SK-N-SH (cell line): Measurements from ENCODE around the gene DCHS1. TPM values are rescaled to one million over a fixed set of nuclear protein-coding genes. Genes with fewer than 3 reads are reported as not detected.

Source experiments
- CTCF ChIA-PET: fragments of 300-600, 350-600 bp; formaldehyde crosslinking; extraction: SDS; loops from one replicate; lab custom pipeline; 2021; lab: Yijun Ruan, JAX
- POLR2A ChIA-PET: fragments of 350-600 bp; sonication (Branson Sonifier 250); formaldehyde crosslinking; extraction: SDS; loops from one replicate; lab custom pipeline; 2020; ENCODE audit warnings: antibody characterized with exemption, inconsistent platforms; lab: Yijun Ruan, JAX
- DNase-seq: peaks from one replicate; pipeline ENCODE4 v3.0.0; 2012
- H2AFZ ChIP-seq: fragments of 200-600 bp; sonication (generic); 2 replicates; pipeline ENCODE4 v1.8.1; 2016; ENCODE audit warnings: antibody characterized with exemption, mild to moderate bottlenecking, low read depth
- H3F3A ChIP-seq: fragments of 200-600 bp; sonication (generic); replicated peaks from 2 replicates; pipeline ENCODE3; 2016; ENCODE audit warnings: antibody characterized with exemption, mild to moderate bottlenecking; ENCODE audit not compliant: insufficient read depth
- H3K27ac ChIP-seq, 2 experiments: fragments of 200-500 bp in 1 of 2; fragments of 200-600 bp in 1 of 2; sonication (Bioruptor generic) in 1 of 2; sonication (generic), shearing (Covaris generic) in 1 of 2; 2 replicates each; pipeline versions ENCODE4 v1.5.1 to v1.6.1; 2014 to 2016; ENCODE audit warnings: low read depth in 2 of 2, inconsistent platforms in 1 of 2, low read length in 1 of 2, mild to moderate bottlenecking in 1 of 2, mixed read lengths in 1 of 2
- H3K27me3 ChIP-seq: fragments of 200-600 bp; sonication (generic), shearing (Covaris generic); 2 replicates; pipeline ENCODE4 v1.6.1; 2016; ENCODE audit warnings: mixed run types; ENCODE audit not compliant: insufficient read depth
- H3K36me3 ChIP-seq, 2 experiments: fragments of 200-500 bp in 1 of 2; fragments of 200-600 bp in 1 of 2; sonication (Bioruptor generic) in 1 of 2; sonication (generic) in 1 of 2; replicated peaks in 1 of 2; 2 replicates each; pipeline versions ENCODE3 to v1.5.1; 2014 to 2016; ENCODE audit warnings: low read length in 1 of 2, mild to moderate bottlenecking in 1 of 2; ENCODE audit not compliant: insufficient read depth in 2 of 2, control insufficient read depth in 1 of 2
- H3K4me1 ChIP-seq, 2 experiments: fragments of 200-500 bp in 1 of 2; fragments of 200-600 bp in 1 of 2; sonication (Bioruptor generic) in 1 of 2; sonication (generic), shearing (Covaris generic) in 1 of 2; 2 replicates each; pipeline versions ENCODE4 v1.5.1 to v1.6.1; 2014 to 2016; ENCODE audit warnings: low read depth in 1 of 2, low read length in 1 of 2, mixed run types in 1 of 2; ENCODE audit not compliant: insufficient read depth in 2 of 2, control insufficient read depth in 1 of 2
- H3K4me2 ChIP-seq: fragments of 200-600 bp; sonication (generic), shearing (Covaris generic); 2 replicates; pipeline ENCODE4 v1.6.1; 2017; ENCODE audit warnings: mixed run types
- H3K4me3 ChIP-seq, 2 experiments: fragments of 200-500 bp in 1 of 2; fragments of 200-600 bp in 1 of 2; sonication (Bioruptor generic) in 1 of 2; sonication (generic), shearing (Covaris generic) in 1 of 2; 2 replicates each; pipeline versions ENCODE4 v1.5.1 to v1.8.1; 2014 to 2016; ENCODE audit warnings: low read depth in 2 of 2, inconsistent platforms in 1 of 2, low read length in 1 of 2, mild to moderate bottlenecking in 1 of 2, mixed read lengths in 1 of 2, moderate library complexity in 1 of 2
- H3K79me2 ChIP-seq: fragments of 200-600 bp; sonication (generic); 2 replicates; pipeline ENCODE4 v1.8.1; 2017; ENCODE audit warnings: mild to moderate bottlenecking; ENCODE audit not compliant: insufficient read depth
- H3K9ac ChIP-seq: fragments of 200-600 bp; sonication (generic); 2 replicates; pipeline ENCODE4 v1.6.1; 2017; ENCODE audit warnings: mixed run types
- H3K9me2 ChIP-seq: fragments of 200-600 bp; sonication (generic); 2 replicates; pipeline ENCODE4 v1.6.1; 2017; ENCODE audit warnings: mixed run types
- H3K9me3 ChIP-seq: fragments of 200-600 bp; sonication (generic); 2 replicates; pipeline ENCODE4 v1.6.1; 2017; ENCODE audit warnings: mixed run types, mild to moderate bottlenecking, moderate library complexity
- H4K20me1 ChIP-seq: fragments of 200-600 bp; sonication (generic); 2 replicates; pipeline ENCODE4 v1.6.1; 2017; ENCODE audit warnings: mild to moderate bottlenecking, mixed run types; ENCODE audit not compliant: insufficient read depth
- EZH2phosphoT487 ChIP-seq: fragments of 200-600 bp; sonication (generic); IDR thresholded peaks from 2 replicates; pipeline ENCODE4 v1.6.1; 2017; ENCODE audit warnings: low read depth, mixed run types, mild to moderate bottlenecking, antibody characterized with exemption, moderate library complexity, borderline replicate concordance
- FOSL2 ChIP-seq: IDR thresholded peaks from 2 replicates; pipeline ENCODE4 v1.4.0; 2012; ENCODE audit warnings: low read depth, mild to moderate bottlenecking, moderate library complexity, borderline replicate concordance
- FOXM1 ChIP-seq: IDR thresholded peaks from 2 replicates; pipeline ENCODE4 v1.4.0; 2012; ENCODE audit warnings: low read depth, mild to moderate bottlenecking
- NFIC ChIP-seq: IDR thresholded peaks from 2 replicates; pipeline ENCODE4 v1.4.0; 2012; ENCODE audit warnings: borderline replicate concordance
- RAD21 ChIP-seq: IDR thresholded peaks from 2 replicates; pipeline ENCODE4 v1.6.1; 2012; ENCODE audit warnings: mild to moderate bottlenecking, low read length
- REST ChIP-seq: IDR thresholded peaks from 2 replicates; pipeline ENCODE4 v1.6.1; 2012; ENCODE audit warnings: mild to moderate bottlenecking, low read depth, low read length, moderate library complexity
- RFX5 ChIP-seq: IDR thresholded peaks from 2 replicates; pipeline ENCODE4 v1.6.1; 2012; ENCODE audit warnings: mild to moderate bottlenecking, improper control_type of control experiment, low read length
- SIN3A ChIP-seq: IDR thresholded peaks from 2 replicates; pipeline ENCODE4 v1.6.1; 2012; ENCODE audit warnings: low read depth, mild to moderate bottlenecking, low read length, moderate library complexity, borderline replicate concordance
- USF1 ChIP-seq: IDR thresholded peaks from 2 replicates; pipeline ENCODE4 v1.4.0; 2012; ENCODE audit warnings: low read depth, borderline replicate concordance
- YY1 ChIP-seq: IDR thresholded peaks from 2 replicates; pipeline ENCODE4 v1.4.0; 2012; ENCODE audit warnings: low read depth, mild to moderate bottlenecking
- WGBS: methylation state at CpG from one replicate; pipeline ENCODE4 v1.1.6; 2017; ENCODE audit warnings: low lambda C conversion rate; 5-methylcytosine and 5-hydroxymethylcytosine counted together
- polyA plus RNA-seq, 3 experiments: library from polyadenylated mRNA; depleted of rRNA; stranded (reverse); fragments of >200 nt; gene quantifications; 2 replicates each; pipeline ENCODE4 v1.2.3, GENCODE V29; 2012
- TF ChIP-seq, protein P1 (sequence below): fragments of 150-350 bp; IDR thresholded peaks from 2 replicates; pipeline ENCODE4 v1.6.1; 2017; ENCODE audit warnings: antibody characterized with exemption, low read length, low read depth, borderline replicate concordance
- TF ChIP-seq, protein P2 (sequence below): fragments of 200-600 bp; sonication (generic); IDR thresholded peaks from 2 replicates; pipeline ENCODE4 v1.6.1; 2017; ENCODE audit warnings: antibody characterized with exemption, mild to moderate bottlenecking, moderate library complexity

DCHS1 gene
- polyA plus RNA-seq, 1 of the 3 experiments (the other 2 are of a cell fraction), result 5.7 TPM

GRCh38 chr11:6648501-6648900, 7.1 kb downstream of the DCHS1 start:
- no peak overlapping the region for H3K4me2 ChIP-seq
- H3K4me3 ChIP-seq, result no peak overlapping the region
- DNase-seq, result no peak
- ChIA-PET POLR2A (interaction anchor here (1.2 to 2.8 kb wide), 2 partner anchors 34 to 37 kb away, joined by 4 to 22 read pairs; partner anchors contain the start of genes MRPL17 and TAF10), CTCF (interaction anchor here (1.9 to 3.6 kb wide), 3 partner anchors 10 to 36 kb away, joined by 6 to 13 read pairs (median 10); partner anchors contain the start of gene MRPL17)
- H3K4me1 ChIP-seq, result peaks cover 6 to 49% of the 10 kb centered on the region in 2 experiments; a peak in 2 of 4 replicates
- no peak overlapping the region for H2AFZ ChIP-seq
- H3K27ac ChIP-seq, result peak overlapping the region in 1 of 2 experiments; percentile 98; a peak in 1 of 4 replicates
- H3K27me3 ChIP-seq, result no peaks in the 10 kb centered on the region
- WGBS, result 53% methylated on average over 1 of the region's 1 CpG
- H3K79me2 ChIP-seq, result no peaks in the 10 kb centered on the region
- no peaks in the 10 kb centered on the region for H3K36me3 ChIP-seq
- no peaks in the 10 kb centered on the region for H3F3A ChIP-seq
- no peaks in the 10 kb centered on the region for H3K9me3 ChIP-seq
- no peaks in the 10 kb centered on the region for H4K20me1 ChIP-seq
- H3K9ac ChIP-seq, result no peak overlapping the region
- no peaks in the 10 kb centered on the region for H3K9me2 ChIP-seq
- TF ChIP-seq RFX5, result no peak
- no peak for TF ChIP-seq NFIC
- no peak for TF ChIP-seq REST
- no peak for TF ChIP-seq USF1
- TF ChIP-seq EZH2phosphoT487, result no peak
- no peak for TF ChIP-seq FOXM1
- no peak for TF ChIP-seq YY1
- no peak for TF ChIP-seq FOSL2
- no peak for TF ChIP-seq RAD21
- TF ChIP-seq, protein P1, sequence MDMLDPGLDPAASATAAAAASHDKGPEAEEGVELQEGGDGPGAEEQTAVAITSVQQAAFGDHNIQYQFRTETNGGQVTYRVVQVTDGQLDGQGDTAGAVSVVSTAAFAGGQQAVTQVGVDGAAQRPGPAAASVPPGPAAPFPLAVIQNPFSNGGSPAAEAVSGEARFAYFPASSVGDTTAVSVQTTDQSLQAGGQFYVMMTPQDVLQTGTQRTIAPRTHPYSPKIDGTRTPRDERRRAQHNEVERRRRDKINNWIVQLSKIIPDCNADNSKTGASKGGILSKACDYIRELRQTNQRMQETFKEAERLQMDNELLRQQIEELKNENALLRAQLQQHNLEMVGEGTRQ, result no peak
- TF ChIP-seq, protein P2, sequence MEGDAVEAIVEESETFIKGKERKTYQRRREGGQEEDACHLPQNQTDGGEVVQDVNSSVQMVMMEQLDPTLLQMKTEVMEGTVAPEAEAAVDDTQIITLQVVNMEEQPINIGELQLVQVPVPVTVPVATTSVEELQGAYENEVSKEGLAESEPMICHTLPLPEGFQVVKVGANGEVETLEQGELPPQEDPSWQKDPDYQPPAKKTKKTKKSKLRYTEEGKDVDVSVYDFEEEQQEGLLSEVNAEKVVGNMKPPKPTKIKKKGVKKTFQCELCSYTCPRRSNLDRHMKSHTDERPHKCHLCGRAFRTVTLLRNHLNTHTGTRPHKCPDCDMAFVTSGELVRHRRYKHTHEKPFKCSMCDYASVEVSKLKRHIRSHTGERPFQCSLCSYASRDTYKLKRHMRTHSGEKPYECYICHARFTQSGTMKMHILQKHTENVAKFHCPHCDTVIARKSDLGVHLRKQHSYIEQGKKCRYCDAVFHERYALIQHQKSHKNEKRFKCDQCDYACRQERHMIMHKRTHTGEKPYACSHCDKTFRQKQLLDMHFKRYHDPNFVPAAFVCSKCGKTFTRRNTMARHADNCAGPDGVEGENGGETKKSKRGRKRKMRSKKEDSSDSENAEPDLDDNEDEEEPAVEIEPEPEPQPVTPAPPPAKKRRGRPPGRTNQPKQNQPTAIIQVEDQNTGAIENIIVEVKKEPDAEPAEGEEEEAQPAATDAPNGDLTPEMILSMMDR, result no peak
- no peak for TF ChIP-seq SIN3A
